Calu3 (cell line): ENCODE results near the gene SCAMP4. TPM values are rescaled to one million over a fixed set of nuclear protein-coding genes. Genes with fewer than 3 reads are reported as not detected.

ENCODE experiments used
- BruUV-seq: library from RNA; stranded (reverse); fragments of 400-500 nt; replicated peaks from 2 replicates; lab custom pipeline; 2021; lab: Mats Ljungman, UMichigan
- CTCF ChIA-PET: fragments of 300-600 bp; sonication (Branson Sonifier 250); formaldehyde crosslinking; loops from one replicate; lab custom pipeline; 2022; ENCODE audit warnings: antibody characterized with exemption; lab: Charles Lee
- DNase-seq: peaks from one replicate; pipeline ENCODE4 v3.0.0; 2022
- H3K27ac Mint-ChIP-seq: one replicate; pipeline ENCODE4 v1.8.0; 2022; ENCODE audit warnings: mixed read lengths; ENCODE audit not compliant: unreplicated experiment
- H3K27me3 Mint-ChIP-seq: one replicate; pipeline ENCODE4 v1.8.0; 2022; ENCODE audit warnings: mixed read lengths; ENCODE audit not compliant: unreplicated experiment
- H3K36me3 Mint-ChIP-seq: one replicate; pipeline ENCODE4 v1.8.0; 2022; ENCODE audit warnings: mild to moderate bottlenecking, moderate library complexity, mixed read lengths; ENCODE audit not compliant: insufficient read depth, unreplicated experiment
- H3K4me1 Mint-ChIP-seq: one replicate; pipeline ENCODE4 v1.8.0; 2022; ENCODE audit warnings: mild to moderate bottlenecking, low read depth, mixed read lengths; ENCODE audit not compliant: unreplicated experiment
- H3K4me3 Mint-ChIP-seq: one replicate; pipeline ENCODE4 v1.8.0; 2022; ENCODE audit warnings: mild to moderate bottlenecking, low read depth, moderate library complexity, mixed read lengths; ENCODE audit not compliant: unreplicated experiment
- H3K9me3 Mint-ChIP-seq: one replicate; pipeline ENCODE4 v1.8.0; 2022; ENCODE audit warnings: low read depth, mixed read lengths; ENCODE audit not compliant: unreplicated experiment
- CTCF ChIP-seq: fragments of 200-600 bp; IDR thresholded peaks from one replicate; pipeline ENCODE4 v1.8.0; 2022; ENCODE audit warnings: antibody characterized with exemption; ENCODE audit not compliant: unreplicated experiment
- intact Hi-C: fragments of 100-400 bp; cut with micrococcal nuclease; formaldehyde crosslinking; loops from one replicate; pipeline ENCODE4 v1.10.0; 2022; ENCODE audit not compliant: unreplicated experiment
- total RNA-seq: library from RNA; stranded (reverse); gene quantifications from 2 replicates; pipeline ENCODE4 v1.2.3, GENCODE V29; 2022

The SCAMP4 gene
- total RNA-seq, 1 experiment from 2014 or later = 64.2 TPM

- Mint-ChIP-seq H3K27me3 (no peaks in the 10 kb centered on the region), H3K27ac (no peak overlapping the region), H3K36me3 (peaks cover 39% of the 10 kb centered on the region), H3K4me3 (peak overlapping the region; percentile 79), H3K4me1 (no peaks in the 10 kb centered on the region), H3K9me3 (no peaks in the 10 kb centered on the region)
- BruUV-seq = no TSS peak
- CTCF ChIA-PET = interaction anchor here (0.6 kb wide), 1 partner anchor 716 kb away, joined by 6 read pairs; no protein-coding TSS in a partner anchor
- no peak for TF ChIP-seq CTCF
- intact Hi-C loops = no loop called here
- DNase-seq = no peak
Measured at GRCh38 chr19:1943661-1944087, 38.5 kb downstream of the SCAMP4 start.

- no peak for DNase-seq
- CTCF ChIA-PET = interaction anchor here (0.6 kb wide), 1 partner anchor 716 kb away, joined by 6 read pairs; no protein-coding TSS in a partner anchor
- H3K27me3 Mint-ChIP-seq = no peaks in the 10 kb centered on the region
- H3K36me3 Mint-ChIP-seq = peaks cover 39% of the 10 kb centered on the region
- TF ChIP-seq CTCF = no peak
- intact Hi-C loops = no loop called here
- BruUV-seq = no TSS peak
- no peaks in the 10 kb centered on the region for H3K4me1 Mint-ChIP-seq
- H3K4me3 Mint-ChIP-seq = no peak overlapping the region
- H3K9me3 Mint-ChIP-seq = no peaks in the 10 kb centered on the region
- no peak overlapping the region for H3K27ac Mint-ChIP-seq
Measured at GRCh38 chr19:1944088-1944915, 39.1 kb downstream of the SCAMP4 start.

- Mint-ChIP-seq H3K36me3 (peaks cover 34% of the 10 kb centered on the region), H3K4me1 (no peaks in the 10 kb centered on the region), H3K27ac (no peak overlapping the region), H3K9me3 (no peaks in the 10 kb centered on the region), H3K27me3 (no peaks in the 10 kb centered on the region), H3K4me3 (no peak overlapping the region)
- DNase-seq = no peak
- no peak for TF ChIP-seq CTCF
- CTCF ChIA-PET = interaction anchor here (0.7 kb wide), 1 partner anchor 361 kb away, joined by 7 read pairs; no protein-coding TSS in a partner anchor
- no TSS peak for BruUV-seq
- intact Hi-C loops = no loop called here
Measured at GRCh38 chr19:1944916-1945561, 39.8 kb downstream of the SCAMP4 start.

- H3K27ac Mint-ChIP-seq = peak overlapping the region; percentile 63
- no peak for DNase-seq
- CTCF ChIA-PET = no interaction called here
Measured at GRCh38 chr19:1945899-1946298, 40.7 kb downstream of the SCAMP4 start.

More at GRCh38 chr19:1945899-1946298, 40.7 kb downstream of the SCAMP4 start:
- no peaks in the 10 kb centered on the region for H3K4me1 Mint-ChIP-seq
- H3K9me3 Mint-ChIP-seq = no peaks in the 10 kb centered on the region
- peak; percentile 31 for TF ChIP-seq CTCF
- intact Hi-C loops = no loop called here
- no TSS peak for BruUV-seq
- H3K4me3 Mint-ChIP-seq = no peak overlapping the region
- H3K36me3 Mint-ChIP-seq = peaks cover 26% of the 10 kb centered on the region
- no peaks in the 10 kb centered on the region for H3K27me3 Mint-ChIP-seq
